Neural cell (in vitro differentiated cells): ENCODE results near the gene OR4L1. TPM values are rescaled to one million over a fixed set of nuclear protein-coding genes. Genes with fewer than 3 reads are reported as not detected.

ENCODE experiments used
- H2AFZ ChIP-seq: fragments of 200-600, 300-800 bp; sonication (generic), shearing (Covaris generic); 2 replicates; pipeline ENCODE4 v1.6.0; 2014; ENCODE audit warnings: low read depth, mild to moderate bottlenecking, antibody characterized with exemption, low read length, moderate library complexity
- H3F3A ChIP-seq: fragments of 200-600 bp; shearing (Covaris generic); 2 replicates; pipeline ENCODE4 v1.6.1; 2016; ENCODE audit warnings: mild to moderate bottlenecking, moderate library complexity, mixed read lengths, antibody characterized with exemption, low read length; ENCODE audit not compliant: insufficient read depth, poor library complexity, severe bottlenecking
- H3K27ac ChIP-seq: fragments of 200-600, 300-800 bp; sonication (generic), shearing (Covaris generic); 2 replicates; pipeline ENCODE4 v1.5.1; 2014; ENCODE audit warnings: mild to moderate bottlenecking, low read length, moderate library complexity
- H3K27me3 ChIP-seq: fragments of 300-800, 200-600 bp; sonication (generic), shearing (Covaris generic); 2 replicates; pipeline ENCODE4 v1.6.0; 2014; ENCODE audit warnings: mild to moderate bottlenecking, low read depth, low read length, moderate library complexity; ENCODE audit not compliant: insufficient read depth
- H3K36me3 ChIP-seq: fragments of 300-800, 200-600 bp; sonication (generic), shearing (Covaris generic); 2 replicates; pipeline ENCODE4 v1.5.1; 2014; ENCODE audit warnings: mild to moderate bottlenecking, antibody characterized with exemption, low read length, moderate library complexity; ENCODE audit not compliant: insufficient read depth
- H3K4me2 ChIP-seq: fragments of 300-800, 200-600 bp; sonication (generic), shearing (Covaris generic); 2 replicates; pipeline ENCODE4 v1.6.0; 2014; ENCODE audit warnings: mild to moderate bottlenecking, low read length
- H3K4me3 ChIP-seq: fragments of 300-800, 200-600 bp; sonication (generic), shearing (Covaris generic); 2 replicates; pipeline ENCODE4 v1.5.1; 2014; ENCODE audit warnings: mild to moderate bottlenecking, low read length, moderate library complexity
- H3K79me2 ChIP-seq: fragments of 200-600 bp; shearing (Covaris generic); replicated peaks from 2 replicates; pipeline ENCODE4 v1.6.0; 2014; ENCODE audit warnings: mild to moderate bottlenecking, low read length, moderate library complexity; ENCODE audit not compliant: insufficient read depth
- H3K9ac ChIP-seq: fragments of 300-800, 200-600 bp; sonication (generic), shearing (Covaris generic); 2 replicates; pipeline ENCODE4 v1.6.1; 2016; ENCODE audit warnings: mild to moderate bottlenecking, low read length, mixed read lengths
- H3K9me2 ChIP-seq: fragments of 200-600 bp; shearing (Covaris generic); 2 replicates; pipeline ENCODE4 v1.6.1; 2016; ENCODE audit warnings: mild to moderate bottlenecking, low read length, mixed read lengths; ENCODE audit not compliant: insufficient read depth
- H3K9me3 ChIP-seq: fragments of 200-600, 300-800 bp; sonication (generic), shearing (Covaris generic); 2 replicates; pipeline ENCODE4 v1.6.1; 2016; ENCODE audit warnings: mild to moderate bottlenecking, mixed run types, low read length, moderate library complexity, mixed read lengths
- H4K20me1 ChIP-seq: fragments of 200-600 bp; shearing (Covaris generic); 2 replicates; pipeline ENCODE4 v1.6.1; 2016; ENCODE audit warnings: mild to moderate bottlenecking, mixed run types; ENCODE audit not compliant: insufficient read depth
- CTCF ChIP-seq: fragments of 450-650 bp; IDR thresholded peaks from 2 replicates; pipeline ENCODE4 v1.5.1; 2014; ENCODE audit warnings: antibody characterized with exemption, mild to moderate bottlenecking, moderate library complexity; ENCODE audit not compliant: poor library complexity, severe bottlenecking
- EP300 ChIP-seq: fragments of 450-650 bp; conservative IDR thresholded peaks from 2 replicates; pipeline ENCODE4 v1.6.1; 2014; ENCODE audit warnings: antibody characterized with exemption, mild to moderate bottlenecking, moderate library complexity; ENCODE audit not compliant: poor library complexity, severe bottlenecking
- EZH2 ChIP-seq: fragments of 200-600, 300-800 bp; shearing (Covaris generic), sonication (generic); IDR thresholded peaks from 2 replicates; pipeline ENCODE4 v1.6.1; 2014; ENCODE audit warnings: antibody characterized with exemption, low read length, borderline replicate concordance, mild to moderate bottlenecking; ENCODE audit not compliant: insufficient read depth, poor library complexity, severe bottlenecking
- MXI1 ChIP-seq: fragments of 450-650 bp; conservative IDR thresholded peaks from 2 replicates; pipeline ENCODE4 v1.6.1; 2014; ENCODE audit warnings: antibody characterized with exemption, mild to moderate bottlenecking; ENCODE audit not compliant: poor library complexity, severe bottlenecking
- POLR2AphosphoS5 ChIP-seq: IDR thresholded peaks from 2 replicates; pipeline ENCODE4 v1.6.1; 2012
- RAD21 ChIP-seq: fragments of 450-650 bp; conservative IDR thresholded peaks from 2 replicates; pipeline ENCODE4 v1.6.1; 2014; ENCODE audit warnings: antibody characterized with exemption, mild to moderate bottlenecking, moderate library complexity
- SMC3 ChIP-seq: fragments of 450-650 bp; conservative IDR thresholded peaks from 2 replicates; pipeline ENCODE4 v1.6.1; 2014; ENCODE audit warnings: antibody characterized with exemption, mild to moderate bottlenecking, moderate library complexity; ENCODE audit not compliant: poor library complexity
- TAF1 ChIP-seq: IDR thresholded peaks from 2 replicates; pipeline ENCODE4 v1.6.1; 2012; ENCODE audit warnings: low read depth
- polyA minus RNA-seq: library from RNA; depleted of rRNA, polyadenylated mRNA; stranded (reverse); fragments of >200 nt; gene quantifications from 2 replicates; pipeline ENCODE4 v1.2.3, GENCODE V29; 2014
- polyA plus RNA-seq: library from polyadenylated mRNA; depleted of rRNA; stranded (reverse); fragments of >200 nt; gene quantifications from 2 replicates; pipeline ENCODE4 v1.2.3, GENCODE V29; 2014
- TF ChIP-seq, protein P1 (sequence below): IDR thresholded peaks from 2 replicates; pipeline ENCODE4 v1.6.1; 2012; ENCODE audit warnings: borderline replicate concordance

OR4L1 gene, protein sequence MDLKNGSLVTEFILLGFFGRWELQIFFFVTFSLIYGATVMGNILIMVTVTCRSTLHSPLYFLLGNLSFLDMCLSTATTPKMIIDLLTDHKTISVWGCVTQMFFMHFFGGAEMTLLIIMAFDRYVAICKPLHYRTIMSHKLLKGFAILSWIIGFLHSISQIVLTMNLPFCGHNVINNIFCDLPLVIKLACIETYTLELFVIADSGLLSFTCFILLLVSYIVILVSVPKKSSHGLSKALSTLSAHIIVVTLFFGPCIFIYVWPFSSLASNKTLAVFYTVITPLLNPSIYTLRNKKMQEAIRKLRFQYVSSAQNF
- not detected in 2 replicates for polyA plus RNA-seq
- not detected in 2 replicates for polyA minus RNA-seq

DNA sequence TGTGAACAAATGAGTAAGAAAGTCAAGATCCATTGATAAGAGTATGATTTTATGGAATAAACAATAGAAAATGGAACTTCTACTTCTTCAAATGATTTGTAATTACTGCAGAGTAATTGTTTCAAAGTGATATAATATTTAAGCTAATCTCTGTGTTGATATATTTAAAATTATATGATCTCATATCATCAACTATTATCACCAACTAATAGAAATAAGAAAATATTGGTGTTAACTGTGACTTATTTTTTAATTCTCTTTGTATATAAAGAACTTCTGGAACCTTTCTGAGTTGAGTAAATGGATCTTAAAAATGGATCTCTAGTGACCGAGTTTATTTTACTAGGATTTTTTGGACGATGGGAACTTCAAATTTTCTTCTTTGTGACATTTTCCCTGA is at the start of gene OR4L1:
Gene OR4L1, plus strand, starts transcription at position 301 of the 400 bp plus-strand sequence. Its CDS starts 0 bp downstream, at position 301.
- no peak within 1 kb of the TSS for H3K27ac ChIP-seq
- H3F3A ChIP-seq, result no peaks in the 10 kb centered on the region
- H4K20me1 ChIP-seq, result no peaks in the 10 kb centered on the region
- H2AFZ ChIP-seq, result no peak within 1 kb of the TSS
- no peaks in the 10 kb centered on the region for H3K36me3 ChIP-seq
- no peak within 1 kb of the TSS for H3K9ac ChIP-seq
- H3K4me2 ChIP-seq, result no peak within 1 kb of the TSS
- H3K9me3 ChIP-seq, result peaks cover 4% of the 10 kb centered on the region
- H3K9me2 ChIP-seq, result no peaks in the 10 kb centered on the region
- no peak for TF ChIP-seq POLR2AphosphoS5
- TF ChIP-seq CTCF, result no peak
- TF ChIP-seq SMC3, result no peak
- no peak for TF ChIP-seq EZH2
- TF ChIP-seq EP300, result no peak
- TF ChIP-seq, protein P1, sequence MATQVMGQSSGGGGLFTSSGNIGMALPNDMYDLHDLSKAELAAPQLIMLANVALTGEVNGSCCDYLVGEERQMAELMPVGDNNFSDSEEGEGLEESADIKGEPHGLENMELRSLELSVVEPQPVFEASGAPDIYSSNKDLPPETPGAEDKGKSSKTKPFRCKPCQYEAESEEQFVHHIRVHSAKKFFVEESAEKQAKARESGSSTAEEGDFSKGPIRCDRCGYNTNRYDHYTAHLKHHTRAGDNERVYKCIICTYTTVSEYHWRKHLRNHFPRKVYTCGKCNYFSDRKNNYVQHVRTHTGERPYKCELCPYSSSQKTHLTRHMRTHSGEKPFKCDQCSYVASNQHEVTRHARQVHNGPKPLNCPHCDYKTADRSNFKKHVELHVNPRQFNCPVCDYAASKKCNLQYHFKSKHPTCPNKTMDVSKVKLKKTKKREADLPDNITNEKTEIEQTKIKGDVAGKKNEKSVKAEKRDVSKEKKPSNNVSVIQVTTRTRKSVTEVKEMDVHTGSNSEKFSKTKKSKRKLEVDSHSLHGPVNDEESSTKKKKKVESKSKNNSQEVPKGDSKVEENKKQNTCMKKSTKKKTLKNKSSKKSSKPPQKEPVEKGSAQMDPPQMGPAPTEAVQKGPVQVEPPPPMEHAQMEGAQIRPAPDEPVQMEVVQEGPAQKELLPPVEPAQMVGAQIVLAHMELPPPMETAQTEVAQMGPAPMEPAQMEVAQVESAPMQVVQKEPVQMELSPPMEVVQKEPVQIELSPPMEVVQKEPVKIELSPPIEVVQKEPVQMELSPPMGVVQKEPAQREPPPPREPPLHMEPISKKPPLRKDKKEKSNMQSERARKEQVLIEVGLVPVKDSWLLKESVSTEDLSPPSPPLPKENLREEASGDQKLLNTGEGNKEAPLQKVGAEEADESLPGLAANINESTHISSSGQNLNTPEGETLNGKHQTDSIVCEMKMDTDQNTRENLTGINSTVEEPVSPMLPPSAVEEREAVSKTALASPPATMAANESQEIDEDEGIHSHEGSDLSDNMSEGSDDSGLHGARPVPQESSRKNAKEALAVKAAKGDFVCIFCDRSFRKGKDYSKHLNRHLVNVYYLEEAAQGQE, result no peak
- no peak within 1 kb of the TSS for H3K4me3 ChIP-seq
- H3K79me2 ChIP-seq, result no peaks in the 10 kb centered on the region
- no peaks in the 10 kb centered on the region for H3K27me3 ChIP-seq

DNA sequence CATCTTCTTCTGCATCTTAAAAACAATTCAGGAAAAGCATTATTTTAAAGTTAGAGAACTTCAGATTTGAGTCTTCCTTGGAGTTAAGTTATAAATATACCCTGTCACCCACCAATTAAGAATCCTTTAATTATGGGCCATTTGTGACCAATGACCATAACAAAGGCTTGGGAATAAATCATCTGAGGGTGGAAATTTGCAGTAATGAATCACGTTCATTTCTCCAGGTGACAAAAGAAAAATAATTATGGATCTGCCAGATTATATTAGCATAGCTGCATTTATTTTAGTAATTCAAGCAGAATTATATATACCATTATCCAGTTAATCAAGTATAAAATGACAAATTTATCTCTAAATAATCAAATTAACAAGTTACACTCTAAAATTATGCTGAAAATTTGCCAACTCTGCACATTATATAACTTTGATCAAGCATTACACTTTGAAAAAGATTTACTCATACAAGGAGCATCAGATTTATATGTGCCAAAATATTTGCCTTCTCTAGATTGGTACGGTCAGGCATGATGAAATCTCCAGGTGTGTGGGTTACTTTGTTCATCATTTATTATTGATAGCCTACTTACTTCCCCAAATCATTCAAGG is 40.5 kb upstream of the OR4L1 start, which contains the start of gene OR4K14:
Gene OR4K14, minus strand, starts transcription at position 51 of the 609 bp plus-strand sequence. CDS start 4,114 bp downstream, outside the sequence.
- Histone ChIP-seq H3F3A (no peaks in the 10 kb centered on the region), H3K9me2 (no peaks in the 10 kb centered on the region), H4K20me1 (no peaks in the 10 kb centered on the region), H3K27ac (no peak within 1 kb of the TSS), H3K27me3 (no peaks in the 10 kb centered on the region), H3K79me2 (no peaks in the 10 kb centered on the region), H2AFZ (no peak within 1 kb of the TSS), H3K9ac (no peak within 1 kb of the TSS), H3K9me3 (peaks cover 14% of the 10 kb centered on the region), H3K36me3 (no peaks in the 10 kb centered on the region), H3K4me3 (no peak within 1 kb of the TSS), H3K4me2 (no peak within 1 kb of the TSS)
- TF ChIP-seq SMC3 (no peak), EZH2 (no peak), RAD21 (no peak), POLR2AphosphoS5 (no peak), CTCF (no peak), TAF1 (no peak), MXI1 (no peak), EP300 (no peak)
- TF ChIP-seq, protein P1, result no peak
